ENCODE results near the gene CAMP. TPM values are rescaled to one million over a fixed set of nuclear protein-coding genes. Genes with fewer than 3 reads are reported as not detected.

The CAMP gene
- total and polyA plus RNA-seq, 2 of the 13 experiments (the other 11 are each of a cell fraction or from before 2014, with no cell fraction given): not detected

DNA sequence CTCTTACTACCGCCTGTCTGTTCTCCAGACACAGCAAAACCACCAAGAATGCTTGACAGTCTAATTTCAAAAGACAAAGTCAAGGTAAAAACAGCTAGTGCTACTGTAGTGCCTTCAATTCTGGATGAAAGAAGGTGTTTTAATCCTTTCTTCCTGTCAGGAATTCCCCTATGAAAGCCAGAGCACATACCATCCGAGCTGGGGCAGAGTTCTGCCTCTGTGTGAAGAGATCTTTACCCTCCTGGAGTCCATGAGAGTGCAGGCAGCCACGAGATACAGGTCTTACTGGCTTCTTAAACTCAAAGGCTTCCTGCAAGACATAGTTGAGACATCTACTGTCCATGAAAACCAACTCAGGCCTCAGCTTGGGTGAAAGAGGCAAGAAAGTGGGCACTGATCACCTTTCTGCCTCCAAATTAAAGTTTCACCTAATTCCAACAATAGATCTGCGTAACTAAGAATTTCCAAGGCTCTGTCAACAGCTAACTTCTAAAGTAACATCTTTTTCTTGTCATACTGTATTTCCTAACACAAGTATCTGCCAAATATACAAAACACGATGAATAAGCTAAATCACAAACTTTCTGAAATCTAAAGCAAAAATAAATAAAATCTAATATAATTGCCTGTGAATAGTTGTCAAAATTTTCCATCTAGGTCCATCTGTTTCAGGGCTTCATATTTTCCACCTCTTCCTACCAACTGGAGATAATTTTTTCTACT, 42.6 kb upstream of the CAMP start:
- Histone ChIP-seq H3K4me3 (replicated peaks in 1 of 3; ENCODE audit: insufficient read depth in 1 of 3, low read depth in 2 of 3, low read length in 3 of 3) (no peak overlapping the region), H3K36me3 (replicated peaks in 1 of 2; ENCODE audit: control insufficient read depth in 1 of 2, insufficient read depth in 2 of 2, low read length in 2 of 2) (peaks cover 11 to 89% of the 10 kb centered on the region in 2 experiments), H3K4me1 (ENCODE audit: insufficient read depth, low read length) (peaks cover 41% of the 10 kb centered on the region), H3K9ac (ENCODE audit: insufficient read depth, low read depth, low read length) (no peak overlapping the region), H3K9me3 (ENCODE audit: low read length) (no peaks in the 10 kb centered on the region), H3K27ac (ENCODE audit: extremely low read length, insufficient read depth, low read length) (no peak overlapping the region), H4K20me1 (ENCODE audit: insufficient read depth, low read length) (no peaks in the 10 kb centered on the region), H3K27me3 (ENCODE audit: control insufficient read depth in 1 of 2, insufficient read depth in 2 of 2, low read length in 2 of 2) (no peaks in the 10 kb centered on the region), H2AFZ (ENCODE audit: low read length) (no peak overlapping the region), H3K4me2 (ENCODE audit: low read depth, low read length) (no peak overlapping the region), H3K79me2 (ENCODE audit: insufficient read depth, low read length) (peaks cover 33% of the 10 kb centered on the region)
- ATAC-seq: no peak
- 88% methylated on average over 5 of the region's 5 CpGs for WGBS (ENCODE audit: low lambda C conversion rate)
- intact Hi-C loops (cut with micrococcal nuclease; ENCODE audit: unreplicated experiment) (no loop called here), in situ Hi-C loops (cut with HindIII; ENCODE audit: extremely low pct_ligation_motif_present, low pct_unique_long_range_greater_than_20kb) (no loop called here)
- BruUV-seq (replicated peaks): no TSS peak
- no peak for DNase-seq (ENCODE audit: low spot score)
- TF ChIP-seq, protein P1, sequence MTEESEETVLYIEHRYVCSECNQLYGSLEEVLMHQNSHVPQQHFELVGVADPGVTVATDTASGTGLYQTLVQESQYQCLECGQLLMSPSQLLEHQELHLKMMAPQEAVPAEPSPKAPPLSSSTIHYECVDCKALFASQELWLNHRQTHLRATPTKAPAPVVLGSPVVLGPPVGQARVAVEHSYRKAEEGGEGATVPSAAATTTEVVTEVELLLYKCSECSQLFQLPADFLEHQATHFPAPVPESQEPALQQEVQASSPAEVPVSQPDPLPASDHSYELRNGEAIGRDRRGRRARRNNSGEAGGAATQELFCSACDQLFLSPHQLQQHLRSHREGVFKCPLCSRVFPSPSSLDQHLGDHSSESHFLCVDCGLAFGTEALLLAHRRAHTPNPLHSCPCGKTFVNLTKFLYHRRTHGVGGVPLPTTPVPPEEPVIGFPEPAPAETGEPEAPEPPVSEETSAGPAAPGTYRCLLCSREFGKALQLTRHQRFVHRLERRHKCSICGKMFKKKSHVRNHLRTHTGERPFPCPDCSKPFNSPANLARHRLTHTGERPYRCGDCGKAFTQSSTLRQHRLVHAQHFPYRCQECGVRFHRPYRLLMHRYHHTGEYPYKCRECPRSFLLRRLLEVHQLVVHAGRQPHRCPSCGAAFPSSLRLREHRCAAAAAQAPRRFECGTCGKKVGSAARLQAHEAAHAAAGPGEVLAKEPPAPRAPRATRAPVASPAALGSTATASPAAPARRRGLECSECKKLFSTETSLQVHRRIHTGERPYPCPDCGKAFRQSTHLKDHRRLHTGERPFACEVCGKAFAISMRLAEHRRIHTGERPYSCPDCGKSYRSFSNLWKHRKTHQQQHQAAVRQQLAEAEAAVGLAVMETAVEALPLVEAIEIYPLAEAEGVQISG (CRISPR knock-in tag; IDR thresholded peaks at IDR 0.05): no peak
- TF ChIP-seq MAFF (IDR thresholded peaks at IDR 0.05; ENCODE audit: low read depth, low read length): no peak
- TF ChIP-seq ZNF792 (CRISPR knock-in tag; IDR thresholded peaks at IDR 0.05): no peak
- TF ChIP-seq BRD4 (CRISPR knock-in tag; IDR thresholded peaks at IDR 0.05): no peak
- TF ChIP-seq, protein P2, sequence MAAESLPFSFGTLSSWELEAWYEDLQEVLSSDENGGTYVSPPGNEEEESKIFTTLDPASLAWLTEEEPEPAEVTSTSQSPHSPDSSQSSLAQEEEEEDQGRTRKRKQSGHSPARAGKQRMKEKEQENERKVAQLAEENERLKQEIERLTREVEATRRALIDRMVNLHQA (CRISPR knock-in tag; IDR thresholded peaks at IDR 0.05): no peak
- TF ChIP-seq KAT8 (CRISPR knock-in tag; IDR thresholded peaks at IDR 0.05): no peak
- no peak for TF ChIP-seq ZFP1 (CRISPR knock-in tag; IDR thresholded peaks at IDR 0.05)
- TF ChIP-seq, protein P3, sequence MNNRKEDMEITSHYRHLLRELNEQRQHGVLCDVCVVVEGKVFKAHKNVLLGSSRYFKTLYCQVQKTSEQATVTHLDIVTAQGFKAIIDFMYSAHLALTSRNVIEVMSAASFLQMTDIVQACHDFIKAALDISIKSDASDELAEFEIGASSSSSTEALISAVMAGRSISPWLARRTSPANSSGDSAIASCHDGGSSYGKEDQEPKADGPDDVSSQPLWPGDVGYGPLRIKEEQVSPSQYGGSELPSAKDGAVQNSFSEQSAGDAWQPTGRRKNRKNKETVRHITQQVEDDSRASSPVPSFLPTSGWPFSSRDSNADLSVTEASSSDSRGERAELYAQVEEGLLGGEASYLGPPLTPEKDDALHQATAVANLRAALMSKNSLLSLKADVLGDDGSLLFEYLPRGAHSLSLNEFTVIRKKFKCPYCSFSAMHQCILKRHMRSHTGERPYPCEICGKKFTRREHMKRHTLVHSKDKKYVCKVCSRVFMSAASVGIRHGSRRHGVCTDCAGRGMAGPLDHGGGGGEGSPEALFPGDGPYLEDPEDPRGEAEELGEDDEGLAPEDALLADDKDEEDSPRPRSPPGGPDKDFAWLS (CRISPR knock-in tag; IDR thresholded peaks at IDR 0.05; ENCODE audit: borderline replicate concordance): no peak
- no peak for TF ChIP-seq ZNF101 (CRISPR knock-in tag; IDR thresholded peaks at IDR 0.05; ENCODE audit: borderline replicate concordance, low read depth)
- ChIA-PET CTCF (ENCODE audit: low intra/inter-chr PET ratio, low total read pairs) (no interaction called here), POLR2A (no interaction called here)
- FAIRE-seq: no peak

Measured in HepG2 (cell line).